ENCODE results near the gene PBXIP1. TPM values are rescaled to one million over a fixed set of nuclear protein-coding genes. Genes with fewer than 3 reads are reported as not detected.
A peak's percentile ranks its signal among the peaks of the same experiment; 100 is the strongest.

PBXIP1 gene
- total RNA-seq, 2 experiments from 2014 or later, result 23.8 to 37.7 TPM

- no peaks in the 10 kb centered on the region for H3K36me3 ChIP-seq (ENCODE audit: insufficient read depth, low read length)
Measured at GRCh38 chr1:154938604-154939399, 17.1 kb downstream of the PBXIP1 start.

GRCh38 chr1:154937988-154938386 is 17.9 kb downstream of the PBXIP1 start:
- intact Hi-C loops (cut with micrococcal nuclease; ENCODE audit: unreplicated experiment), result loop anchor here (2.0 kb wide), 1 partner anchor 379 kb away; the partner anchor contains the start of gene UBE2Q1
- TF ChIP-seq CTCF (conservative IDR thresholded peaks at IDR 0.05; ENCODE audit: low read length) (no peak), EZH2phosphoT487 (IDR thresholded peaks at IDR 0.05; ENCODE audit: borderline replicate concordance, low read depth, low read length) (no peak)
- CTCF ChIA-PET (ENCODE audit: unreplicated experiment), result no interaction called here
- H3K36me3 ChIP-seq (ENCODE audit: insufficient read depth, low read length), result no peaks in the 10 kb centered on the region
- no peaks in the 10 kb centered on the region for H3K9me3 ChIP-seq (ENCODE audit: low read length)
- POLR2A ChIA-PET, result interaction anchor here (0.6 to 1.2 kb wide), 3 partner anchors 23 to 133 kb away, joined by 3 to 5 read pairs (median 3); no protein-coding TSS in a partner anchor
- peak overlapping the region; percentile 92 for H3K27ac ChIP-seq (ENCODE audit: low read depth, low read length, poor library complexity, severe bottlenecking)
- no peak for DNase-seq (ENCODE audit: low spot score)
- peak overlapping the region; percentile 99 for H3K4me2 ChIP-seq (ENCODE audit: low read length)
- no peaks in the 10 kb centered on the region for H4K20me1 ChIP-seq (ENCODE audit: insufficient read depth, low read length)
- peaks cover 47% of the 10 kb centered on the region for H3K79me2 ChIP-seq (ENCODE audit: insufficient read depth, low read depth, low read length)
- no TSS peak for BruUV-seq (replicated peaks)
- peak overlapping the region; percentile 74 for H3K4me3 ChIP-seq (ENCODE audit: low read depth, low read length, poor library complexity, severe bottlenecking)
- H3K4me1 ChIP-seq (ENCODE audit: insufficient read depth, low read length, poor library complexity, severe bottlenecking), result peaks cover 68% of the 10 kb centered on the region
- no peaks in the 10 kb centered on the region for H3K9me2 ChIP-seq (ENCODE audit: insufficient read depth, low read length)
- no peak overlapping the region for H2AFZ ChIP-seq (ENCODE audit: low read length)

More at GRCh38 chr1:154938604-154939399, 17.1 kb downstream of the PBXIP1 start:
- no peaks in the 10 kb centered on the region for H4K20me1 ChIP-seq (ENCODE audit: insufficient read depth, low read length)
- peaks cover 76% of the 10 kb centered on the region for H3K4me1 ChIP-seq (ENCODE audit: insufficient read depth, low read length, poor library complexity, severe bottlenecking)
- H2AFZ ChIP-seq (ENCODE audit: low read length), result no peak overlapping the region
- no peak for TF ChIP-seq CTCF (conservative IDR thresholded peaks at IDR 0.05; ENCODE audit: low read length)
- no peak for TF ChIP-seq EZH2phosphoT487 (IDR thresholded peaks at IDR 0.05; ENCODE audit: borderline replicate concordance, low read depth, low read length)
- no peaks in the 10 kb centered on the region for H3K9me2 ChIP-seq (ENCODE audit: insufficient read depth, low read length)
- DNase-seq (ENCODE audit: low spot score), result peak; percentile 41
- BruUV-seq (replicated peaks), result no TSS peak
- H3K4me3 ChIP-seq (ENCODE audit: low read depth, low read length, poor library complexity, severe bottlenecking), result peak overlapping the region; percentile 74
- H3K27ac ChIP-seq (ENCODE audit: low read depth, low read length, poor library complexity, severe bottlenecking), result peak overlapping the region; percentile 92
- peaks cover 47% of the 10 kb centered on the region for H3K79me2 ChIP-seq (ENCODE audit: insufficient read depth, low read depth, low read length)
- H3K9me3 ChIP-seq (ENCODE audit: low read length), result no peaks in the 10 kb centered on the region
- intact Hi-C loops (cut with micrococcal nuclease; ENCODE audit: unreplicated experiment), result no loop called here
- POLR2A ChIA-PET, result interaction anchor here (0.6 to 1.2 kb wide), 6 partner anchors 22 to 972 kb away, joined by 3 to 5 read pairs (median 3); no protein-coding TSS in a partner anchor
- peak overlapping the region; percentile 99 for H3K4me2 ChIP-seq (ENCODE audit: low read length)
- CTCF ChIA-PET (ENCODE audit: unreplicated experiment), result no interaction called here

Data from OCI-LY7 (cell line).